HG02571 (cell line): ENCODE data around the gene SUCLG2.

Experiments
- ATAC-seq: cut with Tn5 transposase; IDR thresholded peaks from one replicate; pipeline ENCODE4 v1.9.1; 2021; ENCODE audit warnings: mild to moderate bottlenecking, moderate library complexity; ENCODE audit not compliant: unreplicated experiment

Gene SUCLG2

GRCh38 chr3:67462187-67462586 lies 192.2 kb downstream of the SUCLG2 start:
- no peak for ATAC-seq

- no peak for ATAC-seq
These were observed 192.7 kb downstream of the SUCLG2 start for GRCh38 chr3:67461667-67462142.

GRCh38 chr3:67460841-67461510 lies 193.4 kb downstream of the SUCLG2 start:
- ATAC-seq = no peak

GRCh38 chr3:67459796-67460195 lies 194.6 kb downstream of the SUCLG2 start:
- no peak for ATAC-seq

DNA sequence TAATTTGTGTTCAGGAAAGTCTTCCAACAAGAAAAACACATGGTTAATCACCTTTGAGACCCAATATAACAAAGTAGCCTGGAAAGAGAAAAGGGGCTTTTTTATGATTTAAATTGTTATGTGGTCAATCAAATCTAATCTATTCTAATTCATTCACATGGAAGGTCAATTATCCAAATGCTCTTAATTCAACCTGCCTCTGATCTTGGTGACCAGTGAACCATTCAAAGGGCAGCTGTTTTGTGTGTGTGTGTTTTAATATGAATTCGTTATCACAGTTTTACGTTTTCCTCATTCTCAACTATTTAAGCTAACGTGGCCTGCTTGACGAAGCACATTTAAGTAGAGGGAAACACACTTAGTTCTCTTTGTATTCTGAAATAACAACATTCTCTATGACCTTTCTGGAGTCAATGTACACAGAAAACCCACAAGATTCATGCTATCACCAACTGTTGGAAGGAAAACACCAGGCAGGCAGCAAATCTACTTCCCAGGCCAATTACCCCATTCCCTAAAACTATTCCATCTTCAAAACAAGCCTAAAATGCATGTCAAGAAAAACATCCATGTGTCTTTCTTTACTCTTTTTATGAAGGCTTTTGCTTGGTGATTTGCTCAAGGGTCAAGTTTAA lies 195.4 kb downstream of the SUCLG2 start:
- ATAC-seq = no peak

DNA sequence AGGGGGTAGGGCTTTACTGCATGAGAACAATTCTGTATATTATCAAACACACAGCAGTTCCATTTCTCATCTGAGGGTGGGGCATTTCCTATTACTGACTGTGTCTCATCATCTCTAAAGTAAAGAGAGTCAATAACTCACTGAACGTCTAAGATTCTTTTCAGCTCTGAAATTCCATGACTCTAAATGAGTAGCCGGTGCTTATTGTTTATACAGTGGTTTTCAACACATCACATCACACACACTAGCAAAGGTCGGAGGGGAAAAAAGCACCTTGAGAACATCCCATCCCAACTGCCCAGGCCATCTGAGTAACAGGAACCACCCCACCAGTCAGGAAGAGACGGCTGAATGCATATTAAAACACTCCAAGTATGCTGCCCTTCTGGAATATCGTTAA lies 196.0 kb downstream of the SUCLG2 start:
- no peak for ATAC-seq

DNA sequence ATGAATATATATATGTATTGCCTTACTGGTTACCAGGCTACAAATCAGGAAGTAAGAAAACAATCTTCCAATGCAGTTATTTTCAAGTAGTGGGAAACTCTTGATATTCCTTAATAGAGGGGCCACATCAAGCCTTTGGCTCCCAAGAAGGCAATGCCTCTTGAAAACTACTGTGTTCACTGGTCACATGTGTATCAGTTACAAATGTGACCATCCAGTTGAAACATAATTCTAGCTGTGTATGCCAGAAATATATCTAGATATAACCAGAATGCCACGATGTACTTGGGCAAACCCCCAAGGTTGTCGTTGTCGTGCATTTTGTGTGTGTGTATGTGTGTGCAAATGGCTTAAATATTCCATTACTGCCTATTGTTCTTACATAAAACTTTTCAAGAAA lies 200.8 kb downstream of the SUCLG2 start:
- no peak for ATAC-seq

GRCh38 chr3:67450153-67450552 lies 204.3 kb downstream of the SUCLG2 start:
- ATAC-seq = no peak

DNA sequence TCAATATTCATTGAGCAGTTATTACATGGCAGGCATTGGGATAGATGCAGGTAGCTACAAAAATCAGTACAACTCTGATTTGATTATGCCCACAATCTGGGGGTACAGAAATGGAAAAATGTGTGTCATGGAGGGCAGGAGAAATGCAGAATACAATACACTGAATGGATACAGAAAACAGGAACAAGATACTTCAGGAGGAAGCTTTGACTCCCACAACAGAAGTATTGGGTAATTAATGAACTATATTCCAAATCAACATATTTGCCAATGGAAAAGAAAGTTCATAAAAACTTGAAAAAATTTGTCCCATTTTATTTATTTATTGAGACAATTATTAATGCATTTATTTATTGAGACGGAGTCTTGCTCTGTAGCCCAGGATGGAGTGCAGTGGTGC lies 207.0 kb downstream of the SUCLG2 start:
- ATAC-seq = no peak

- no peak for ATAC-seq
These were observed 216.6 kb downstream of the SUCLG2 start for GRCh38 chr3:67437789-67438188.

- no peak for ATAC-seq
These were observed 217.3 kb downstream of the SUCLG2 start for GRCh38 chr3:67437090-67437489.

DNA sequence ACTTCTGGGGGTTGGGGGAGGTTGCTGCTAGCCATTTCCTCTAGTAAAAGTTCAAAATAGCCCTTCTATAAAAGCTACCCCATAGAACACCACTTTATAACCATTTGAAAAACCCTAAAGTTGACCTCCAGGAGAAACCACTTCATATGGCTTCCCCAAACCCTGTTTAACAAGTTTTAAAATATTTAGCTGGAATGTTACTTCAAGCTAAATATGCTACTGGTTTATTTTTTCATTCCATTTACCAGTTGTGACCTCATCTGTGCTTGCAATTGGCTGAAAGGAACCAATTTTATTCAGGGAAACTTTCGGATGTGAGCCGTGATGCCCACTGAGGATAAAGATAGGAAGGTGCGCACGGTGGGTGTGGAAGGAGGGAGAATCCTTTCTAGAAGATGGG lies 221.3 kb downstream of the SUCLG2 start:
- no peak for ATAC-seq

DNA sequence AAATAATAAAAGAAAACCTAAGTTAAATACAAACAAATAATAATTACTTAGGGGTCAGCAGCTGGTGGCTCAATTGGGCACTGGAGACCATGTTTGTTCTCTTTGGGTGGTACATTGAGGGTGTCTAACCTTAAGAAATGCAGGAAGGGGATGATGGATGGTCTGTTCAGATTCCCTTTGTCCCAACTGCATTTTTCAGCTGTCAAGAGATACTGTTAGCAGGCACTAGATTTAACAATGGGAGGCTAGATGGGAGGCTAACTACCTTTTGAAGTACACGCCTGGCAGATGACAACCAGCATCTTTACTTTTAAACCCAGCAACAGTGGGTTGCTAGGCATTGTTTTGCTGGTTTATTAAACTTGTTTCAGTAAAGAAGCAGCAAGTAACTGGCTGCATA lies 222.5 kb downstream of the SUCLG2 start:
- no peak for ATAC-seq

DNA sequence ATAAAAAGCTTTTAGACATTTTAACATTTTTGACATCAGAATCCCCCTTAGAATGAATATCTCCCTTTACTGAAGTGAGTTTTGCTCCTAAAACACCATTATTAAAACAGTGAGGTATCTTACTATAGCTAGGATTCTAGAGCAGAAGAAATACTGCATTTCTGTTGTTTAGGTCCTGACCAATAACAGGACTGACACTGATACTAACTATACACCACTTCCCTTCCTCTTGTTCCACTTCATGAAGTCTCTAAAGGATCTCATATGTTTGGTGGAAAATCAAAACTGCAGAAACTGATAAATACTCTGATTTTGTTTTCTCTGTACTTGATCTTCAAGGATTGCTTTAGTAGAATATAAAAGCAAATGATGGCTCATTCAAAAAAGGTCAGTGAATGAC lies 230.7 kb downstream of the SUCLG2 start:
- no peak for ATAC-seq

DNA sequence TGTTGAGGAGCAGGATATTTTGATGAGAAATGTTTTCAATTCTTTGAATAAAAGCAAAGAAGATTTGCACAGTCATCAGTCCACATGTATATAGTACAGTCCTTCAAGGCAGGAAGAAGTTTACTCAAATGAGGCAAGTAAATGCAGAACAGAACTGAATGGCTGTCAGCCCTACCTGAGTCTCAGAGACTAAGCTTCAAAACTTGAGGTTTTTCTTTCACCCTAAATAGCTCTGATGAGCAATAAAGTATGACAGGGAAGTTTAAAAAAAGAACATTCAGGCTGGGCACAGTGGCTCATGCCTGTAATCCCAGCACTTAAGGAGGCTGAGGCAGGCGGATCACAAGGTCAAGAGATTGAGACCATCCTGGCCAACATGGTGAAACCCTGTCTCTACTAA lies 232.5 kb downstream of the SUCLG2 start:
- no peak for ATAC-seq

- ATAC-seq = no peak
These were observed 234.6 kb downstream of the SUCLG2 start for GRCh38 chr3:67419779-67420178.

DNA sequence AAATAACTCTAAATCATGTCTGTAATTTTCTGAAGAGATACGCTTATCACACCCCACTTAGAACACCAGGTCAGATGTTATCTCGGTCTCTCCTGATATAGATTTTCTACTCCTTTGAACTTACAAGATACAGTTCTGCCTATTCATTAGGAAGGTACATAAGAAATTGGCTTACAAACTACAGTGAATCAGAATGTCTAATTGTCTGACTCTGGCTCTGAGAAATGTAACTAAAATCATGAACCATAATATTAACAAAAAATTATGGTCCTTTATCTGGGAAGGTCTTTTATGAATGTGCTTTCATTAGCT lies 235.2 kb downstream of the SUCLG2 start:
- no peak for ATAC-seq

GRCh38 chr3:67418426-67419217 lies 235.8 kb downstream of the SUCLG2 start:
- ATAC-seq = no peak

GRCh38 chr3:67416703-67417102 lies 237.7 kb downstream of the SUCLG2 start:
- no peak for ATAC-seq

DNA sequence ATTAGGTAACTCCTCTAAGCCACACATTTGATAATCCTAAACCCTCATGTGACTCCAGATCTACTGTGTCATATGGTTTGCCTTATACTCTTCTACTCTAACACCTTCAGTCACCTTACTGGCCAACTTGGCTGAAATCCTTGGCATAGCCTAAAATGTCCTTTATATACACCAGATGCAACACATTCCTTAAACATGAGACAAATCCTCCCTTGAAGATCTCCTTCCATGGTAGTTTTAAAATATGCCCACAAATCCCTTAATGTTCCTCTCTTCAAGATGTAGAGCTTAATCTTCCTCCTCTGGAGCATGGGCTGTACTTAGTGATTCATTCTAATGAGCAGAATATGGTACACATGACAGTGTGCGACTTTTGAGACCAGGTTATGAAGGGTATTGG lies 238.9 kb downstream of the SUCLG2 start:
- no peak for ATAC-seq

- ATAC-seq = no peak
These were observed 239.7 kb downstream of the SUCLG2 start for GRCh38 chr3:67414740-67415139.

DNA sequence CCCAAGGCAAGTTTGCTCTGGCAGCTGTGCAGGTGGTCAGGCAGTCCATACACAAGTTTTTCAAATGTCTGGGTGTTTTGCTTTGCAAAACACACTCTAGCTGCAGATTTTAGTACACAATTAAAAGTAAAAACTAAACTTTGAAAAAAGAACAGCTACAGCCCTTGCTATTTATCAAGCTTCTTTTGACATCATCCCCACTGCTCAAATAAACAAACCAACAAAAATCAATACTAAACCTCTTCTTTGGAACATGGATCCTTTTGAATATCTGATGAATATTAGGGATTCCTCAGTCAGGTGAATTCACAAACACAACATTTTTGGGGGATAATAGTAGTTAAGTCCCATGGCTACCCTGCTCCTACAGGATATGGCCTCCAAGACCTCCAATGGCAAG lies 249.2 kb downstream of the SUCLG2 start:
- no peak for ATAC-seq
